Mucosa of gallbladder (tissue), 1 donor: ENCODE data around the gene QRFP. TPM values are rescaled to one million over a fixed set of nuclear protein-coding genes. Genes with fewer than 3 reads are reported as not detected.
"Not testable (repeated sequence)": the region's sequence is repeated elsewhere in the genome, so short reads cannot be mapped to it uniquely, and the experiment has no call there.

Experiments used
- DNase-seq: peaks from one replicate; pipeline ENCODE4 v3.0.0-alpha.2; 2020; ENCODE audit warnings: low spot score
- total RNA-seq: library from RNA; stranded (reverse); gene quantifications from one replicate; pipeline ENCODE4 v1.2.1, GENCODE V29; 2021
- donor health status: DM: no; HTN: no; CAD: no.

QRFP gene
- total RNA-seq, 1 donor from 2014 or later = not detected

- no peak for DNase-seq
Measured at GRCh38 chr9:130849356-130849755, 47.3 kb downstream of the QRFP start.

GRCh38 chr9:130848514-130848913 is 48.1 kb downstream of the QRFP start:
- DNase-seq = not testable (repeated sequence)

- DNase-seq = peak; percentile 74
Measured at GRCh38 chr9:130847306-130848217, 49.0 kb downstream of the QRFP start.

GRCh38 chr9:130846487-130847305 is 49.9 kb downstream of the QRFP start:
- peak; percentile 48 for DNase-seq

- peak; percentile 37 for DNase-seq
Measured at GRCh38 chr9:130845901-130846481, 50.6 kb downstream of the QRFP start.

GRCh38 chr9:130845254-130845653 is 51.4 kb downstream of the QRFP start:
- peak; percentile 8 for DNase-seq

- peak; percentile 9 for DNase-seq
Measured at GRCh38 chr9:130844044-130844451, 52.6 kb downstream of the QRFP start.

- peak; percentile 10 for DNase-seq
Measured at GRCh38 chr9:130843049-130843908, 53.3 kb downstream of the QRFP start.

Other genes with a start within 250 kb of the QRFP start
- 0.09 TPM for gene PRDM12, start 232.2 kb downstream of the QRFP start, total RNA-seq
- gene EXOSC2, start 203.0 kb downstream of the QRFP start, total RNA-seq = 19.0 TPM
- gene ABL1, start 61.6 kb downstream of the QRFP start, total RNA-seq = 85.9 TPM
- 6.0 TPM for gene FIBCD1, start 42.4 kb upstream of the QRFP start, total RNA-seq
- 14.2 TPM for gene LAMC3, start 112.4 kb upstream of the QRFP start, total RNA-seq
- 7.0 TPM for gene AIF1L, start 199.7 kb upstream of the QRFP start, total RNA-seq
- gene NUP214, start 228.8 kb upstream of the QRFP start, total RNA-seq = 52.1 TPM